ACHN (cell line): Measurements from ENCODE around the gene EPHA5.

ENCODE experiments used
- DNase-seq: peaks from one replicate; pipeline ENCODE4 v3.0.0-alpha.2; 2015
- in situ Hi-C: cut with HindIII; loops from 2 replicates; pipeline ENCODE4 v1.10.0; 2017; ENCODE audit warnings: low sequenced_read_pairs, low pct_ligation_motif_present, low pct_unique_long_range_greater_than_20kb

Gene EPHA5

GRCh38 chr4:65670331-65671031 is at the start of gene EPHA5:
TSS of gene EPHA5 (minus strand) at chr4:65670489. CDS start at chr4:65669742, 747 bp downstream.
- DNase-seq = peak; percentile 57
- in situ Hi-C loops = no loop called here

- no peak for DNase-seq
- in situ Hi-C loops = no loop called here
These were observed 49.3 kb upstream of the EPHA5 start for GRCh38 chr4:65719635-65720034.

GRCh38 chr4:65698631-65699030 is 28.3 kb upstream of the EPHA5 start:
- in situ Hi-C loops = no loop called here
- no peak for DNase-seq

GRCh38 chr4:65696436-65696835 is 26.1 kb upstream of the EPHA5 start:
- in situ Hi-C loops = no loop called here
- no peak for DNase-seq

- in situ Hi-C loops = no loop called here
- no peak for DNase-seq
These were observed 1.1 kb upstream of the EPHA5 start for GRCh38 chr4:65671372-65671771.

GRCh38 chr4:65670020-65670330 is 314 bp downstream of the EPHA5 start:
- in situ Hi-C loops = no loop called here
- DNase-seq = no peak

GRCh38 chr4:65669111-65670019 is 924 bp downstream of the EPHA5 start:
- in situ Hi-C loops = no loop called here
- DNase-seq = no peak

GRCh38 chr4:65668201-65669089 is 1.8 kb downstream of the EPHA5 start:
- DNase-seq = no peak
- in situ Hi-C loops = no loop called here

- no peak for DNase-seq
- in situ Hi-C loops = no loop called here
These were observed 2.7 kb downstream of the EPHA5 start for GRCh38 chr4:65667506-65668041.

- in situ Hi-C loops = no loop called here
- DNase-seq = no peak
These were observed 4.3 kb downstream of the EPHA5 start for GRCh38 chr4:65665771-65666523.

- in situ Hi-C loops = no loop called here
- DNase-seq = no peak
These were observed 8.8 kb downstream of the EPHA5 start for GRCh38 chr4:65661471-65661870.

GRCh38 chr4:65658117-65658516 is 12.2 kb downstream of the EPHA5 start:
- in situ Hi-C loops = no loop called here
- DNase-seq = no peak

- in situ Hi-C loops = no loop called here
- DNase-seq = no peak
These were observed 14.3 kb downstream of the EPHA5 start for GRCh38 chr4:65656008-65656407.

GRCh38 chr4:65654976-65655375 is 15.3 kb downstream of the EPHA5 start:
- no peak for DNase-seq
- in situ Hi-C loops = no loop called here

GRCh38 chr4:65653740-65654361 is 16.4 kb downstream of the EPHA5 start:
- in situ Hi-C loops = no loop called here
- no peak for DNase-seq

- in situ Hi-C loops = no loop called here
These were observed 18.5 kb downstream of the EPHA5 start for GRCh38 chr4:65651751-65652150.

GRCh38 chr4:65651031-65651430 is 19.3 kb downstream of the EPHA5 start:
- in situ Hi-C loops = no loop called here
- no peak for DNase-seq

More at GRCh38 chr4:65651751-65652150, 18.5 kb downstream of the EPHA5 start:
- DNase-seq = no peak

- DNase-seq = no peak
- in situ Hi-C loops = no loop called here
These were observed 24.2 kb downstream of the EPHA5 start for GRCh38 chr4:65646136-65646535.
